Central memory CD8-positive, alpha-beta T cell (primary cell): Measurements from ENCODE around the gene SLC9C2.
"Not testable (repeated sequence)": the region's sequence is repeated elsewhere in the genome, so short reads cannot be mapped to it uniquely, and the experiment has no call there.

Source experiments
- ATAC-seq: fragments of 150-1000 bp; cut with Tn5 transposase; replicated peaks from 2 replicates; pipeline ENCODE4 v1.10.0; 2022; ENCODE audit warnings: mild to moderate bottlenecking, moderate FRiP score, moderate number of reproducible peaks; ENCODE audit not compliant: poor library complexity, severe bottlenecking; ENCODE audit errors: extremely low read depth
- DNase-seq, 2 donors: peaks; one replicate each; pipeline ENCODE4 v3.0.0; 2021; ENCODE audit warnings: low spot score in 2 of 2
- H3K27ac Mint-ChIP-seq: one replicate; pipeline ENCODE4 v1.8.0; 2022; ENCODE audit warnings: low read depth, mild to moderate bottlenecking, moderate library complexity, mixed read lengths
- H3K27me3 Mint-ChIP-seq: one replicate; pipeline ENCODE4 v1.8.0; 2022; ENCODE audit warnings: mixed read lengths
- H3K36me3 Mint-ChIP-seq: one replicate; pipeline ENCODE4 v1.8.0; 2022; ENCODE audit warnings: mild to moderate bottlenecking, moderate library complexity, mixed read lengths; ENCODE audit not compliant: insufficient read depth
- H3K4me1 Mint-ChIP-seq: one replicate; pipeline ENCODE4 v1.8.0; 2022; ENCODE audit warnings: mixed read lengths
- H3K4me3 Mint-ChIP-seq: one replicate; pipeline ENCODE4 v1.8.0; 2022; ENCODE audit warnings: mild to moderate bottlenecking, moderate library complexity, mixed read lengths
- H3K9me3 Mint-ChIP-seq: one replicate; pipeline ENCODE4 v1.8.0; 2022; ENCODE audit warnings: mixed read lengths

SLC9C2 gene

DNA sequence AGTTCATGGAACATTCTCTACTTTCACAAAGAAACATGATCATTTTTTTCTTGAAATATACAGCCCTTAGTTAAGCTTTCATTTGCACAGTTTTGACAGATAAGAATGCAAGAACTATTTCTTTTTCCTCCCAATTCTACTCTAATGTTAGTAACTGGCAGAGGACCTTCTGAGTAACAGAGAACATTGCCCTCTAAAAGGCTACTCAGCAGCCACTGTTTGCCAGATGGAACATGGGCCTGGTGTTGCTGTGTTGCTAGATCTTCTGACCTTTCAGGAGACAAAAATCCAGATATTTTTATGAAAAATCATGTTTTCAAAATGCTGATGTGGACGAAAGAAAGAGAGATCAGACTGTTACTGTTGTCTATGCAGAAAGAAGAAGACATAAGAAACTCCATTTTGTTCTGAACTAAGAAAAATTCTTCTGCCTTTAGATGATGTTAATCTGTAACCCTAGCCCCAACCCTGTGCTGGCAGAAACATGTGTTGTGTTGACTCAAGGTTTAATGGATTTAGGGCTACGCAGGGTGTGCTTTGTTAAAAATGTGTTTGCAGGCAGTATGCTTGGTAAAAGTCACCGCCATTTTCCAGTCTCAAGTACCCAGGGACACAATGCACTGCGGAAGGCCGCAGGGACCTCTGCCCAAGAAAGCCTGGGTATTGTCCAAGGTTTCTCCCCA lies 128.6 kb downstream of the SLC9C2 start:
- ATAC-seq (no peak), DNase-seq (no peak)
- Mint-ChIP-seq H3K4me3 (no peak overlapping the region), H3K27ac (peak overlapping the region; percentile 54), H3K27me3 (no peaks in the 10 kb centered on the region), H3K36me3 (peaks cover 13% of the 10 kb centered on the region), H3K4me1 (peaks cover 44% of the 10 kb centered on the region), H3K9me3 (no peaks in the 10 kb centered on the region)

DNA sequence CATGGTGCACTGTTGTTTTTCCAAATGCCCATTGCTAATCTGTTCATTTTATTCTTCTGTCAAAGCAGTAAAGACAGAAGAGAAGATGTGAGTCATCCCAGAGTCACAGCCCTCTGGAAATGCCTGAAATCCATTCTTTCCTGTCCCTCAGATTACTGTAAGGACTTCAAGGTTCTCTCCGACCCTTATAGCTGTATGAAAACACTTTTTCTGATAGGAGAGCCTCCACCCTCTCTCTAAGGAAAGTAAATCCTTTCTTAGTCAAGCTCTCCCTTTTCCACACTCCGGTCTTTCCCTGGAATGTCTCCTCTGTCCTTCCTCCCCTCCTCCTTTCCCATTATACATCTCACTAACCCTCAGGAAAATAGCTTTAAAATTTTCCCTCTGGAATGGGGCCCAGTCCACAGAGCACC lies 129.3 kb downstream of the SLC9C2 start:
- no peak overlapping the region for H3K4me3 Mint-ChIP-seq
- H3K27ac Mint-ChIP-seq, result peak overlapping the region; percentile 54
- H3K9me3 Mint-ChIP-seq, result no peaks in the 10 kb centered on the region
- peaks cover 38% of the 10 kb centered on the region for H3K4me1 Mint-ChIP-seq
- no peak for ATAC-seq
- H3K27me3 Mint-ChIP-seq, result no peaks in the 10 kb centered on the region
- DNase-seq, result no peak
- H3K36me3 Mint-ChIP-seq, result peaks cover 13% of the 10 kb centered on the region

DNA sequence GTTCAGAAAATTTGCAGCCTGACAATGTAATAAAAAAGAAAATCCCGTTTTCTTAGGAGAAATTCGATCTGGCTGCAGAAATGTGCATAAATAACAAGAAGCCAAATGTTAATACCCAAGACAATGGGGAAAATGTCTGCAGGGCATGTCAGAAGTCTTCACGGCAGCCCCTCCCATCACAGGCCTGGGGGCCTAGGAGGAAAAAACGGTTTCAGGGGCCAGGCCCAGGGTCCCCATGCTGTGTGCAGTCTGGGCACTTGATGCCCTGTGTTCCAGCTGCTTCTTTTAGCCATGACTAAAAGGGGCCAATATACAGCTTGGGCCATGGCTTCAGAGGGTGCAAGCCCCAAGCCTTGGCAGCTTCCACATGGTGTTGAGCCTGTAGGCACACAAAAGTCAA lies 132.3 kb downstream of the SLC9C2 start:
- DNase-seq (no peak), ATAC-seq (no peak)
- Mint-ChIP-seq H3K36me3 (peaks cover 2% of the 10 kb centered on the region), H3K27me3 (no peaks in the 10 kb centered on the region), H3K27ac (no peak overlapping the region), H3K4me3 (no peak overlapping the region), H3K9me3 (peaks cover 5% of the 10 kb centered on the region), H3K4me1 (peaks cover 23% of the 10 kb centered on the region)

DNA sequence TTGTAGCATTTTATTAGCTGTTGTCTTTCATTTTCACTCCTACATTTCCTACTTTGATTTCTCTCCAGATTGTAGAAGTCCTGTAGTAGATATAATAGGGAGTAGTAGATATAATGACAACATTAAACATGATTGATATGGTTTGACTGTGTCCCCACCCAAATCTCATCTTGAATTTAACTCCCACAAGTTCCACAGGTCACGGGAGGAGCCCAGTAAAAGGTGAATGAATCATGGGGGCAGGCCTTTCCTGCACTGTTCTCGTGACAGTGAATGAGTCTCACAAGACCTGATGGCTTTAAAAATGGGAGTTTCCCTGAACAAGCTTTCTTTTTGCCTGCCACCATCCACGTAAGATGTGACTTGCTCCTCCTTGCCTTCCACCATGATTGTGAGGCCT lies 133.2 kb downstream of the SLC9C2 start:
- Mint-ChIP-seq H3K27me3 (no peaks in the 10 kb centered on the region), H3K4me3 (no peak overlapping the region), H3K4me1 (peaks cover 23% of the 10 kb centered on the region), H3K9me3 (peaks cover 5% of the 10 kb centered on the region), H3K36me3 (peaks cover 2% of the 10 kb centered on the region), H3K27ac (no peak overlapping the region)
- ATAC-seq (no peak), DNase-seq (no peak)

DNA sequence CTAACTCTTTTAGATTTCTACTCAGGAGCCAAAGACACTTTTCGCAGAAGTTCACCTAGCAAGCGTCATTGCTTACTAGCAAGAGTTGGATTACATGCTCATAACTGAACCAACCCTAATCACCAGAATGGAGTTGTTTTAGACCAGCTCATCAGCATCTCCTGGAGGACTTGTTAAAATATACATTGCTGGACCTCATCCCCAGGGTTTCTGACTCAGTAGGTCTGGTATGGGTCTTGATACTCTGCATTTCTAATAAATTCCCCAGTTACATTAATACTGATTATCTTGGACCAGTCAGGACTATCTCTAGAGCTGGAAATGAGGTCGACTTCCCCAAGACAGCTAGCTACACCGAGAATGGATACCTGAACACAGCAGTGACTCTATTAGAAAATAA lies 135.4 kb downstream of the SLC9C2 start:
- Mint-ChIP-seq H3K4me1 (peaks cover 32% of the 10 kb centered on the region), H3K27me3 (no peaks in the 10 kb centered on the region), H3K4me3 (no peak overlapping the region), H3K27ac (no peak overlapping the region), H3K36me3 (peaks cover 4% of the 10 kb centered on the region), H3K9me3 (peaks cover 10% of the 10 kb centered on the region)
- DNase-seq (no peak), ATAC-seq (no peak)

DNA sequence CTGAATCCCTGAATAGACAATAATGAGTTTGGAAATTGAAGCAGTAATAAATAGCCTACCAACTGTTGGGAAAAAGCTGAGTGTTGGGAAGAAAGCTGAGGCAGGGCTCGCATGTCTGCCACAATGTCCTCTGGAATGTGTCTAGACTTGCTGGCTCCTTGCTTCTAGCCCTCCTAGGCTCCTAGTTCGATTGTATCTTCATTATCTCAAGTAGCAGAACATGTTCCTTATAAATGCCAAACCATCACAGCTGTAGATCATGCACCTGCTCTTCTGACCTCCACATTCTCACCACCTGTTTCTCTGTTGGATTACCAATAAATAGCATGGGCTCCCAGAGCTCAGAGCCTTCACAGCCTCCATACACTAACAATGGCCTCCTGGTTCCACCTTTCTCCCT lies 138.7 kb downstream of the SLC9C2 start:
- peaks cover 13% of the 10 kb centered on the region for H3K36me3 Mint-ChIP-seq
- not testable (repeated sequence) for H3K4me3 Mint-ChIP-seq, DNase-seq, H3K27ac Mint-ChIP-seq, H3K27me3 Mint-ChIP-seq, ATAC-seq
- H3K9me3 Mint-ChIP-seq, result peaks cover 10% of the 10 kb centered on the region
- peaks cover 48% of the 10 kb centered on the region for H3K4me1 Mint-ChIP-seq

DNA sequence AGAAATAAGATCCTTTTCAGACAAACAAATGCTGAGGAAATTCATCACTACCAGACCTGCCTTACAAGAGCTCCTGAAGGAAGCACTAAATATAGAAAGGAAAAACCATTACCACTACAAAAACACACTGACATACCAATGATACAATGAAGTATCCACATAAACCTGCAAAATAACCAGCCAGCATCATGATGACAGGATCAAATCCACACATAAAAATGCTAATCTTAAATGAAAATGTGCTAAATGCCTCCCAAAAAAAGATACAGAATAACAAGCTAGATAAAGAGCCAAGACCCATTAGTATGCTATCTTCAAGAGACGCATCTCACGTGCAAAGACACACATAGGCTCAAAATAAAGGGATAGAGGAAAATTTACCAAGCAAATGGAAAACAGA lies 140.2 kb downstream of the SLC9C2 start:
- not testable (repeated sequence) for H3K27me3 Mint-ChIP-seq, H3K4me3 Mint-ChIP-seq, H3K27ac Mint-ChIP-seq, DNase-seq, ATAC-seq
- Mint-ChIP-seq H3K36me3 (peaks cover 15% of the 10 kb centered on the region), H3K9me3 (peaks cover 10% of the 10 kb centered on the region), H3K4me1 (peaks cover 48% of the 10 kb centered on the region)

DNA sequence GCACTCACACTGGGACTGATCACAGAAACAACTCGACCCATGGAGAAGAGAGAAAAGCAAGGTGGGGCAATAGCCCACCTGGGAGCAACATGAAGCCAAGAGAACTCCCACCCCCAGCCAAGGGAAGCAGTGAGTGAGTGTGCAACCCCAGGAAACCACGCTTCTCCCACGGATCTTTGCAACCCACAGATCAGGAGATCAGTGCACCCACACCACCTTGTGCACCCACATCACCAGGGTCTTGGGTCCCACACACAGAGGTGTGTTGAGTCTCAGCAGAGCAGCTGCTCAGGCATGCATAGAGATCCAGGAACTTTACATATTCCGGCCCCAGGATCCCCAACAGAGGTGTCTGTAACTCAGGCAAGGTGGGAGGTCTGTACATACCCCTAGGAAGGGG lies 143.0 kb downstream of the SLC9C2 start:
- Mint-ChIP-seq H3K27me3 (no peaks in the 10 kb centered on the region), H3K36me3 (peaks cover 22% of the 10 kb centered on the region), H3K4me3 (no peak overlapping the region), H3K27ac (no peak overlapping the region), H3K9me3 (peaks cover 6% of the 10 kb centered on the region), H3K4me1 (peaks cover 62% of the 10 kb centered on the region)
- ATAC-seq (no peak), DNase-seq (no peak)

DNA sequence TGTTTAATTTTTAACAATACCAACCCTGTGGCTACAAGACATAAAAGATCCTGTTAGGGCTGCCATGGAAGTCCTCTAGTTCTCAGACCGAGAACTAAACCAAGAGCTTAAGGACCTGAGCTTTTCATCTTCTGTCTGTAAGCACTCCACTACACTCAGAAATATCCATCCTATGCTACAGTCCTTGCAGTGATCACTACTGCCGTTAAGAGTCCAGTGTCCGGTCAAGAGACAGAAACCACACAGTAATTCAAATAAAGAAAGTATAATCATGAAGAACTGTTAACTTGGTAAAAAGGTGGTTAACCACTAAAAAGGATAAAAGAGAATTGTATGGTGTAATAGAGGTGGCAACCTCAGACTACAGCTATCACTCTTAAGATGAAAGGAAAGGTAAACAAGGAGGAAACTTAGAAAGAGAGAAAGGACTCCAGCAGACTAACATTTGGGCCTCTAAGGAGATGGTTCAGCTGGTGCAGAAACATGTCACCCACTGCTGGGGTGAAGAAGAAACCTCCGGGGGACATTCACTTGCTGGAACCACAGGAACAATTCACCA lies 147.8 kb downstream of the SLC9C2 start:
- Mint-ChIP-seq H3K27ac (peak overlapping the region; percentile 30), H3K36me3 (peaks cover 10% of the 10 kb centered on the region), H3K9me3 (no peaks in the 10 kb centered on the region), H3K4me3 (peak overlapping the region; percentile 24), H3K27me3 (no peaks in the 10 kb centered on the region), H3K4me1 (peaks cover 48% of the 10 kb centered on the region)
- ATAC-seq, result peak; percentile 85
- DNase-seq, result no peak

DNA sequence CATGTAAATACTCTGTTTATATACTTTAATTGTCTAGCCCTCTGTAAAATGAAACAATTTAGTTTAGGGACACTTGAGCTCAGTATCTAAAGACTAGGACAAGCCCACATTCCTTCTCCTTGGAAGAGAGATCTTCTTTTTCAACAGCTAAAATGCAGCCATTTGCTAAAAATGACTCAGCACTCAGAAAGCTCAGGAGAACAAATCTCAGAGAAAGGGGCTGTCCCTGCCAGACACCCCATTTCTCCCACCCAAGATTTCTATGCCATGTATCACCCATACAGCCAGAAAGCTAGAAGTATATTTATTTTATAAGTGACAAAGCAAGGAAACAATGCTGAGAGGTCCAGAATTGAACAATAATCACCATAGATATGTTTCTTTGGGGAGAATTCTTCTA lies 148.9 kb downstream of the SLC9C2 start:
- Mint-ChIP-seq H3K36me3 (peaks cover 13% of the 10 kb centered on the region), H3K4me1 (peaks cover 47% of the 10 kb centered on the region), H3K27me3 (no peaks in the 10 kb centered on the region), H3K4me3 (no peak overlapping the region), H3K27ac (no peak overlapping the region), H3K9me3 (no peaks in the 10 kb centered on the region)
- ATAC-seq (no peak), DNase-seq (no peak)

DNA sequence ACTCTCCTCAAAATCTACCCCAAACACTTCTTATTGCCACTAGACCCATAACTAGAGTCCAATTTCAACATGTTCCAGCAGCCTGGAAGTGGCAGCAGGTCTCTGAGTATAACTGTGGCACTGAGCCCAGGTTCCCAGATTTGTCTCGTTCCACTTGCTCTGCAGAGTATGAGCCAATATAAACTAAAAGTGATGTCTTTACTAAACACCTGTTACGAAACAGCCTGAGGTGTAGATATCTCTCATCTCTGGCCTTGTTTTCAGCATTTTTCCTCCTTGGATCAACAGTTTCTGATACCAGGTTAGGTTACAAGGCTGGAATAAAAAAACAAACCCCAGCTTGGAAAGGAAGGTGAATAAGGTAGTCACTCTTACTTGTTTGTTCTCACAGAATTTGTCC lies 150.9 kb downstream of the SLC9C2 start:
- Mint-ChIP-seq H3K4me3 (no peak overlapping the region), H3K27me3 (no peaks in the 10 kb centered on the region), H3K36me3 (peaks cover 7% of the 10 kb centered on the region), H3K4me1 (peaks cover 47% of the 10 kb centered on the region), H3K27ac (no peak overlapping the region), H3K9me3 (no peaks in the 10 kb centered on the region)
- no peak for ATAC-seq
- DNase-seq, result no peak
